Karpas-422 (cell line): ENCODE data around the gene KPNA1. TPM values are rescaled to one million over a fixed set of nuclear protein-coding genes. Genes with fewer than 3 reads are reported as not detected.

Experiments
- DNase-seq: peaks from one replicate; pipeline ENCODE4 v3.0.0-alpha.2; 2015
- H2AFZ ChIP-seq: fragments of 200-600 bp; sonication (generic); 2 replicates; pipeline ENCODE4 v1.6.1; 2014; ENCODE audit warnings: antibody characterized with exemption, low read length, mixed read lengths
- H3K27ac ChIP-seq: fragments of 200-600 bp; sonication (generic); 2 replicates; pipeline ENCODE4 v1.5.1; 2014; ENCODE audit warnings: mild to moderate bottlenecking, low read length, moderate library complexity
- H3K27me3 ChIP-seq: fragments of 200-600 bp; sonication (generic); 2 replicates; pipeline ENCODE4 v1.6.1; 2014; ENCODE audit warnings: low read length, mixed read lengths
- H3K36me3 ChIP-seq: fragments of 200-600 bp; sonication (generic); 2 replicates; pipeline ENCODE4 v1.6.1; 2014; ENCODE audit warnings: low read length, mixed read lengths; ENCODE audit not compliant: insufficient read depth
- H3K4me1 ChIP-seq: fragments of 200-600 bp; sonication (generic); 2 replicates; pipeline ENCODE4 v1.6.1; 2014; ENCODE audit warnings: mild to moderate bottlenecking, low read length, mixed read lengths
- H3K4me2 ChIP-seq: fragments of 200-600 bp; sonication (generic); 2 replicates; pipeline ENCODE4 v1.6.1; 2014; ENCODE audit warnings: low read length, low read depth, mild to moderate bottlenecking; ENCODE audit not compliant: poor library complexity, severe bottlenecking
- H3K4me3 ChIP-seq: fragments of 200-600 bp; sonication (generic); 2 replicates; pipeline ENCODE4 v1.5.1; 2014; ENCODE audit warnings: mild to moderate bottlenecking, antibody characterized with exemption, low read length, mixed read lengths
- H3K79me2 ChIP-seq: fragments of 200-600 bp; sonication (generic); 2 replicates; pipeline ENCODE4 v1.6.1; 2014; ENCODE audit warnings: mild to moderate bottlenecking, low read length, mixed read lengths
- H3K9ac ChIP-seq: fragments of 200-600 bp; sonication (generic); 2 replicates; pipeline ENCODE4 v1.6.0; 2014; ENCODE audit warnings: low read length
- H3K9me2 ChIP-seq: fragments of 200-600 bp; sonication (generic), shearing (Covaris generic); replicated peaks from 2 replicates; pipeline ENCODE4 v1.6.0; 2014; ENCODE audit warnings: mild to moderate bottlenecking, low read length, moderate library complexity; ENCODE audit not compliant: insufficient read depth
- H3K9me3 ChIP-seq: fragments of 300-700, 200-600 bp; sonication (generic); 2 replicates; pipeline ENCODE4 v1.6.1; 2014; ENCODE audit warnings: low read length, mixed read lengths
- H4K20me1 ChIP-seq: fragments of 200-600 bp; sonication (generic); 2 replicates; pipeline ENCODE4 v1.6.1; 2014; ENCODE audit warnings: mild to moderate bottlenecking, antibody characterized with exemption, low read length, low read depth; ENCODE audit not compliant: insufficient read depth
- total RNA-seq: library from RNA; depleted of rRNA; stranded (reverse); fragments of >200 nt; shearing (Covaris generic); gene quantifications from 2 replicates; pipeline ENCODE4 v1.2.3, GENCODE V29; 2014; ENCODE audit warnings: low replicate concordance

KPNA1 gene
- total RNA-seq, 1 experiment from 2014 or later, result 67.1 TPM

GRCh38 chr3:122415762-122416654 is 98.7 kb downstream of the KPNA1 start, which contains the start of gene WDR5B:
Gene WDR5B, minus strand, starts transcription at chr3:122416062. Its CDS starts 534 bp downstream, at chr3:122415528.
- Histone ChIP-seq H2AFZ (peak within 1 kb of the TSS; percentile 65; the same call in 1 of the 2 replicates), H3K27me3 (no peaks in the 10 kb centered on the region), H3K27ac (peak within 1 kb of the TSS; percentile 81), H3K79me2 (peaks cover 38% of the 10 kb centered on the region), H3K36me3 (peaks cover 14% of the 10 kb centered on the region; the same call in 1 of the 2 replicates), H3K9ac (peak within 1 kb of the TSS; percentile 77), H3K4me3 (peak within 1 kb of the TSS; percentile 85), H3K9me2 (no peaks in the 10 kb centered on the region), H3K9me3 (no peaks in the 10 kb centered on the region), H3K4me1 (peaks cover 34% of the 10 kb centered on the region), H4K20me1 (no peaks in the 10 kb centered on the region), H3K4me2 (peak within 1 kb of the TSS; percentile 90)
- peak; percentile 99 for DNase-seq

- peak; percentile 91 for DNase-seq
- no peaks in the 10 kb centered on the region for H3K9me3 ChIP-seq
- H3K4me1 ChIP-seq, result peaks cover 34% of the 10 kb centered on the region
- H3K4me3 ChIP-seq, result peak overlapping the region; percentile 85
- peaks cover 46% of the 10 kb centered on the region for H3K79me2 ChIP-seq
- H3K27ac ChIP-seq, result peak overlapping the region; percentile 81
- H3K9ac ChIP-seq, result peak overlapping the region; percentile 77
- H3K9me2 ChIP-seq, result no peaks in the 10 kb centered on the region
- H3K36me3 ChIP-seq, result peaks cover 22% of the 10 kb centered on the region; the same call in 1 of the 2 replicates
- peak overlapping the region; percentile 33; the same call in 1 of the 2 replicates for H2AFZ ChIP-seq
- no peaks in the 10 kb centered on the region for H4K20me1 ChIP-seq
- H3K4me2 ChIP-seq, result peak overlapping the region; percentile 90
- H3K27me3 ChIP-seq, result no peaks in the 10 kb centered on the region
Observed at GRCh38 chr3:122415104-122415744, 99.5 kb downstream of the KPNA1 start.

- Histone ChIP-seq H4K20me1 (no peaks in the 10 kb centered on the region), H3K9me3 (no peaks in the 10 kb centered on the region), H3K27ac (0 out of 2 replicates have a peak overlapping the region, but pooled peaks have one; percentile 25), H3K4me2 (peak overlapping the region; percentile 90), H3K27me3 (no peaks in the 10 kb centered on the region), H3K9me2 (no peaks in the 10 kb centered on the region), H3K79me2 (peaks cover 48% of the 10 kb centered on the region), H3K9ac (peak overlapping the region; percentile 77), H3K36me3 (peaks cover 29% of the 10 kb centered on the region; the same call in 1 of the 2 replicates), H2AFZ (no peak overlapping the region), H3K4me1 (peaks cover 34% of the 10 kb centered on the region), H3K4me3 (peak overlapping the region; percentile 85)
- no peak for DNase-seq
Observed at GRCh38 chr3:122414391-122414790, 100.3 kb downstream of the KPNA1 start.

GRCh38 chr3:122410639-122411038 is 104.1 kb downstream of the KPNA1 start:
- Histone ChIP-seq H3K27ac (no peak overlapping the region), H3K36me3 (peaks cover 63% of the 10 kb centered on the region), H3K9me2 (no peaks in the 10 kb centered on the region), H3K79me2 (peaks cover 40% of the 10 kb centered on the region), H3K4me3 (no peak overlapping the region), H3K4me1 (peaks cover 53% of the 10 kb centered on the region), H2AFZ (no peak overlapping the region), H3K9me3 (no peaks in the 10 kb centered on the region), H4K20me1 (no peaks in the 10 kb centered on the region), H3K27me3 (no peaks in the 10 kb centered on the region), H3K9ac (no peak overlapping the region), H3K4me2 (no peak overlapping the region)
- no peak for DNase-seq

- H2AFZ ChIP-seq, result no peak overlapping the region
- no peaks in the 10 kb centered on the region for H4K20me1 ChIP-seq
- peaks cover 57% of the 10 kb centered on the region for H3K4me1 ChIP-seq
- H3K9ac ChIP-seq, result no peak overlapping the region
- H3K27me3 ChIP-seq, result no peaks in the 10 kb centered on the region
- no peaks in the 10 kb centered on the region for H3K9me3 ChIP-seq
- H3K79me2 ChIP-seq, result peaks cover 46% of the 10 kb centered on the region
- H3K4me2 ChIP-seq, result no peak overlapping the region
- H3K27ac ChIP-seq, result no peak overlapping the region
- H3K9me2 ChIP-seq, result no peaks in the 10 kb centered on the region
- no peak overlapping the region for H3K4me3 ChIP-seq
- DNase-seq, result no peak
- peaks cover 68% of the 10 kb centered on the region for H3K36me3 ChIP-seq
Observed at GRCh38 chr3:122410111-122410510, 104.6 kb downstream of the KPNA1 start.

DNA sequence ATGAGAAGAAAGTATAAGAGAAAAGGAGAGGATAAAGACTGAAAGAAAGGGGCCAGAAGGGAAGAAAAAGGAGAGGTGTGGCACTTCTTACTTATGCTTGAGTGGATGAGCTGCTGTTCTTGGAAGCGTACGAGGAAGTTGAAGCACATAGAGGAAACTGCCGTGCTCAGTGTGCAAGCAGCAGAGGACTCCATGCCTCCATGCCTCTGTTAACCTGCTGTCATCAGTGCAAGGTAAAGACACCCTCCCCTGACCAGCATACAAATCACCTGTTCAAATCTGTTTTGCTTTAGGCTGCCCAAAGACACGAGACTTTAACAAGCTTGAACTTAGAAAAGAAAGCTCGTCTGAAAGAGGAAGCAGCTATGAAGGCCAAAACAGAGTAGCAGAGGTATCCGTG is 105.3 kb downstream of the KPNA1 start:
- Histone ChIP-seq H3K9me3 (no peaks in the 10 kb centered on the region), H3K4me1 (peaks cover 53% of the 10 kb centered on the region), H3K79me2 (peaks cover 50% of the 10 kb centered on the region), H3K36me3 (peaks cover 75% of the 10 kb centered on the region), H3K27me3 (no peaks in the 10 kb centered on the region), H4K20me1 (no peaks in the 10 kb centered on the region), H3K9ac (no peak overlapping the region), H3K27ac (no peak overlapping the region), H3K4me2 (no peak overlapping the region), H3K4me3 (no peak overlapping the region), H2AFZ (no peak overlapping the region), H3K9me2 (no peaks in the 10 kb centered on the region)
- DNase-seq, result no peak

DNA sequence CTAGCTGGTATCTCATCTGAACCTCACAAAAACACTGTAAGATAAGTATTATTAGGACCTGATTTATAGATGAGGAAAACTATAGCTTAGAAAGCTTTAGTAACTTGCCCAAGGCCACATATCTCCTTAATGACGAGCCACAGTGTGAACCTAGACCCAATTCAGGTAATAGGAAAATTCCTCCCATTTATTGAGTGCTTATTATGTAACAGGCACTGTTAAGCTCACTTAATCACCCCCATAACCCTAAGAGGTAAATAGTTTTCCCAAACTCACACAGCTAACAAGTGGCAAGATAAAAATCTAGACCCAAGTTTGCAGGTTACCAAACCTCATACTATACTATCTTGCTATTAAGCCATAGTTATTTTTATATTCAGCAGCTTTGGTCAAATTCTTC is 106.8 kb downstream of the KPNA1 start:
- DNase-seq, result no peak
- Histone ChIP-seq H3K4me1 (peaks cover 46% of the 10 kb centered on the region), H3K36me3 (peaks cover 89% of the 10 kb centered on the region)

DNA sequence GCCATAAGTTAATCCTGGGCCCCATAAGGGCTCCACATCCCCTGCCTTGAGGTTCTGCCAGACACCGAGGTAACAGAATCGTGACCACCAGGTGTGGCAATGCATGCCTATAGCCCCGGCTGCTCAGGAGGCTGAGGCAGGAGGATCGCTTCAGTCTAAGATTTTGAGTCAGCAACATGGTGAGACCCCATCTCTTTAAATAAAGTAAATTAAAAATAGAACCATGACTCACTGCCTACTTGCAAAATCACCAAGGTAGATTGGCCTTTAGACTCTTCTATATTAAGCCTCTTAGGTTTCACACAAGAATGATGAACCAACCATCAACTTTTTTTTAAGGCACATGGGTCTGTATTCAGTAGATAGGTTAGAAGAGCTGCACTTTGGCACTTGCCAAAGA is 108.5 kb downstream of the KPNA1 start:
- Histone ChIP-seq H3K36me3 (peaks cover 82% of the 10 kb centered on the region), H3K79me2 (peaks cover 59% of the 10 kb centered on the region)

More for the DNA sequence above, 106.8 kb downstream of the KPNA1 start:
- Histone ChIP-seq H3K27me3 (no peaks in the 10 kb centered on the region), H3K27ac (no peak overlapping the region), H3K79me2 (peaks cover 53% of the 10 kb centered on the region), H3K4me3 (no peak overlapping the region), H3K9ac (no peak overlapping the region), H3K9me2 (no peaks in the 10 kb centered on the region), H3K9me3 (no peaks in the 10 kb centered on the region), H2AFZ (no peak overlapping the region), H3K4me2 (no peak overlapping the region), H4K20me1 (no peaks in the 10 kb centered on the region)

More for the DNA sequence above, 108.5 kb downstream of the KPNA1 start:
- Histone ChIP-seq H3K9me2 (no peaks in the 10 kb centered on the region), H3K27me3 (no peaks in the 10 kb centered on the region), H3K4me3 (no peak overlapping the region), H3K9ac (no peak overlapping the region), H3K9me3 (no peaks in the 10 kb centered on the region), H3K27ac (0 out of 2 replicates have a peak overlapping the region, but pooled peaks have one; percentile 21), H3K4me2 (no peak overlapping the region), H2AFZ (no peak overlapping the region), H3K4me1 (peaks cover 46% of the 10 kb centered on the region), H4K20me1 (no peaks in the 10 kb centered on the region)
- DNase-seq, result no peak
